Measurements from ENCODE around the gene RASGRP1. TPM values are rescaled to one million over a fixed set of nuclear protein-coding genes. Genes with fewer than 3 reads are reported as not detected.

The RASGRP1 gene
- total RNA-seq, 1 donor from 2014 or later = not detected

- Histone ChIP-seq H3K27me3 (no peaks in the 10 kb centered on the region), H3K9me3 (no peaks in the 10 kb centered on the region), H3K27ac (no peak overlapping the region), H3K4me1 (peaks cover 0 to 2% of the 10 kb centered on the region in 2 donors), H3K4me3 (no peak overlapping the region), H3K36me3 (no peaks in the 10 kb centered on the region)
- intact Hi-C loops (cut with DNase I) = no loop called here
- TF ChIP-seq, protein P1, sequence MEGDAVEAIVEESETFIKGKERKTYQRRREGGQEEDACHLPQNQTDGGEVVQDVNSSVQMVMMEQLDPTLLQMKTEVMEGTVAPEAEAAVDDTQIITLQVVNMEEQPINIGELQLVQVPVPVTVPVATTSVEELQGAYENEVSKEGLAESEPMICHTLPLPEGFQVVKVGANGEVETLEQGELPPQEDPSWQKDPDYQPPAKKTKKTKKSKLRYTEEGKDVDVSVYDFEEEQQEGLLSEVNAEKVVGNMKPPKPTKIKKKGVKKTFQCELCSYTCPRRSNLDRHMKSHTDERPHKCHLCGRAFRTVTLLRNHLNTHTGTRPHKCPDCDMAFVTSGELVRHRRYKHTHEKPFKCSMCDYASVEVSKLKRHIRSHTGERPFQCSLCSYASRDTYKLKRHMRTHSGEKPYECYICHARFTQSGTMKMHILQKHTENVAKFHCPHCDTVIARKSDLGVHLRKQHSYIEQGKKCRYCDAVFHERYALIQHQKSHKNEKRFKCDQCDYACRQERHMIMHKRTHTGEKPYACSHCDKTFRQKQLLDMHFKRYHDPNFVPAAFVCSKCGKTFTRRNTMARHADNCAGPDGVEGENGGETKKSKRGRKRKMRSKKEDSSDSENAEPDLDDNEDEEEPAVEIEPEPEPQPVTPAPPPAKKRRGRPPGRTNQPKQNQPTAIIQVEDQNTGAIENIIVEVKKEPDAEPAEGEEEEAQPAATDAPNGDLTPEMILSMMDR (IDR thresholded peaks at IDR 0.05) = no peak
- no peak for DNase-seq (ENCODE audit: low spot score in 2 of 2)
Observed at GRCh38 chr15:38487378-38487777, 77.2 kb downstream of the RASGRP1 start.

DNA sequence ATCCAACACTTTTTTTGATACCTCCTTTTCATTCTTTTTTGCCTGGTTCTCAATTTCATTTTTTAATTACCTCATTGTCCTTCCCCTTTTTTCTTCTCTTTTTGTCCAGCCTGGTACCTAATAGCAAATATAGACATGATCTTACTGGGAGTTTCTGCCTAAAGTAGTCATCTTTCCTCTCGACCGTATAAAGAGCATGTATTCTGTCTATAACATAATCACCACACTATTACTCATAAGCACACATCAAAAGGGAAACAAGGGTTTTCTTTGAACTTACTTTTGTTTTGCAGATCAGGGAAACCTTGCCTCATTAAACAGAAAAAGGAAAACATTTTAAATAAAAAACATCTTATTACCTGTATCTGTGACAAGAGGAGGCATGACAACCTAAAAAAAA lies 77.7 kb downstream of the RASGRP1 start:
- Histone ChIP-seq H3K9me3 (no peaks in the 10 kb centered on the region), H3K4me3 (no peak overlapping the region), H3K27ac (no peak overlapping the region), H3K27me3 (no peaks in the 10 kb centered on the region), H3K4me1 (peaks cover 0 to 2% of the 10 kb centered on the region in 2 donors), H3K36me3 (peaks cover 1 to 2% of the 10 kb centered on the region in 2 donors)
- TF ChIP-seq, protein P1 (IDR thresholded peaks at IDR 0.05) = no peak
- DNase-seq (ENCODE audit: low spot score in 2 of 2) = no peak
- intact Hi-C loops (cut with DNase I) = no loop called here

- H3K9me3 ChIP-seq = no peaks in the 10 kb centered on the region
- intact Hi-C loops (cut with DNase I) = no loop called here
- no peaks in the 10 kb centered on the region for H3K27me3 ChIP-seq
- H3K36me3 ChIP-seq = peaks cover 5 to 10% of the 10 kb centered on the region in 2 donors
- DNase-seq (ENCODE audit: low spot score in 2 of 2) = no peak
- TF ChIP-seq, protein P1 (IDR thresholded peaks at IDR 0.05) = no peak
- H3K4me1 ChIP-seq = no peaks in the 10 kb centered on the region
- H3K4me3 ChIP-seq = no peak overlapping the region
- H3K27ac ChIP-seq = no peak overlapping the region
Observed at GRCh38 chr15:38482572-38482971, 82.0 kb downstream of the RASGRP1 start.

GRCh38 chr15:38481761-38482160 lies 82.9 kb downstream of the RASGRP1 start:
- TF ChIP-seq, protein P1 (IDR thresholded peaks at IDR 0.05) = no peak
- Histone ChIP-seq H3K27me3 (no peaks in the 10 kb centered on the region), H3K4me3 (no peak overlapping the region), H3K4me1 (no peaks in the 10 kb centered on the region), H3K36me3 (peaks cover 5 to 10% of the 10 kb centered on the region in 2 donors), H3K9me3 (no peaks in the 10 kb centered on the region), H3K27ac (no peak overlapping the region)
- intact Hi-C loops (cut with DNase I) = no loop called here
- DNase-seq (ENCODE audit: low spot score in 2 of 2) = no peak

DNA sequence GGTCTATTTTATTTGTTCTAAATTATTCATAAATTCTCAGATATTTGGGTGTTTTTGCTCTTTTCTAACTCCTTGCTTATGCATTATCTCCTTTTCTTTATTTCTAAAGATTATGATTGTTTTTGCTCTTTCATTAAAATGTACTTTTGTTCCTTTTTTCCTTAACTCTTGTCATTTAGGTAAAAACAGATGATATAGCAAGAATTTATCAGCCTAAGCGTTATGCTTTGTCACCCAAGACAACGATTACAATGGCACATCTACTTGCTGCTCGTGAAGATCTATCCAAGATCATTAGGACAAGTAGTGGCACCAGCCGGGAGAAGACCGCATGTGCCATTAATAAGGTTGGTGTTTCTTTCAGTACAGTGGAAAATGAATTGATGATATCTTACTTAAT lies 83.5 kb downstream of the RASGRP1 start:
- H3K36me3 ChIP-seq = peaks cover 6 to 10% of the 10 kb centered on the region in 2 donors
- H3K4me3 ChIP-seq = no peak overlapping the region
- H3K27me3 ChIP-seq = no peaks in the 10 kb centered on the region
- H3K9me3 ChIP-seq = no peaks in the 10 kb centered on the region
- intact Hi-C loops (cut with DNase I) = no loop called here
- TF ChIP-seq, protein P1 (IDR thresholded peaks at IDR 0.05) = no peak
- H3K27ac ChIP-seq = no peak overlapping the region
- H3K4me1 ChIP-seq = no peaks in the 10 kb centered on the region
- no peak for DNase-seq (ENCODE audit: low spot score in 2 of 2)

- Histone ChIP-seq H3K4me3 (no peak overlapping the region), H3K9me3 (no peaks in the 10 kb centered on the region), H3K4me1 (no peaks in the 10 kb centered on the region), H3K36me3 (peaks cover 17 to 22% of the 10 kb centered on the region in 2 donors), H3K27me3 (no peaks in the 10 kb centered on the region), H3K27ac (no peak overlapping the region)
- no peak for DNase-seq (ENCODE audit: low spot score in 2 of 2)
- TF ChIP-seq, protein P1 (IDR thresholded peaks at IDR 0.05) = no peak
- intact Hi-C loops (cut with DNase I) = loop anchor here (10.0 kb wide), 1 partner anchor 85 kb away; the partner anchor contains the start of gene RASGRP1
Observed at GRCh38 chr15:38479756-38480155, 84.9 kb downstream of the RASGRP1 start.

All from ascending aorta (tissue), 2 donors.